GM12878 (cell line): Measurements from ENCODE around the gene ISG20L2. TPM values are rescaled to one million over a fixed set of nuclear protein-coding genes. Genes with fewer than 3 reads are reported as not detected.

ENCODE experiments used
- ATAC-seq: fragments of 200-7000 bp; cut with Tn5 transposase; 3 replicates; pipeline ENCODE4 v1.9.1; 2020; ENCODE audit warnings: mild to moderate bottlenecking, moderate library complexity
- BruUV-seq: library from RNA; stranded (reverse); fragments of 400-500 nt; replicated peaks from 2 replicates; lab custom pipeline; 2021; lab: Mats Ljungman, UMichigan
- CTCF ChIA-PET: fragments of 300-600 bp; sonication (Branson Sonifier 250); formaldehyde crosslinking; extraction: SDS; loops from one replicate; lab custom pipeline; 2021; ENCODE audit warnings: inconsistent platforms; lab: Yijun Ruan, JAX
- POLR2A ChIA-PET: fragments of 350-600 bp; formaldehyde crosslinking; extraction: SDS; loops from one replicate; lab custom pipeline; 2021; ENCODE audit warnings: inconsistent platforms; lab: Charles Lee
- RAD21 ChIA-PET: fragments of 300-600 bp; sonication (Branson Sonifier 250); formaldehyde crosslinking; loops from one replicate; lab custom pipeline; 2023; ENCODE audit warnings: antibody characterized with exemption; ENCODE audit not compliant: unreplicated experiment; lab: Charles Lee
- SMC1A ChIA-PET: fragments of 300-600 bp; sonication (Branson Sonifier 250); formaldehyde crosslinking; loops from one replicate; lab custom pipeline; 2023; ENCODE audit not compliant: unreplicated experiment, uncharacterized antibody; lab: Charles Lee
- DNase-seq: peaks from one replicate; pipeline ENCODE4 v3.0.0-alpha.2; 2011; ENCODE audit warnings: low read depth, low spot score
- FAIRE-seq: peaks from 3 replicates; lab custom pipeline; 2011; peaks lifted over from hg19 to GRCh38; lab: Jason Lieb, UNC
- H2AFZ ChIP-seq: 2 replicates; pipeline ENCODE4 v1.6.0; 2011; ENCODE audit warnings: low read depth, low read length, control low read depth; ENCODE audit not compliant: control insufficient read depth
- H3K27ac ChIP-seq: 2 replicates; pipeline ENCODE4 v1.5.1; 2011; ENCODE audit warnings: control low read depth; ENCODE audit not compliant: control insufficient read depth, insufficient read depth
- H3K27me3 ChIP-seq, 2 experiments: replicated peaks in 1 of 2; 2 replicates each; pipeline versions ENCODE4 v1.6.0 to v1.6.1; 2011; ENCODE audit warnings: low read length in 1 of 2; ENCODE audit not compliant: control insufficient read depth in 2 of 2, insufficient read depth in 2 of 2
- H3K36me3 ChIP-seq, 2 experiments: 2 replicates each; pipeline ENCODE4 v1.5.1; 2011; ENCODE audit warnings: low read length in 1 of 2; ENCODE audit not compliant: control insufficient read depth in 2 of 2, insufficient read depth in 2 of 2
- H3K4me1 ChIP-seq: 2 replicates; pipeline ENCODE4 v1.6.1; 2011; ENCODE audit warnings: mild to moderate bottlenecking, low read length, moderate library complexity, mixed read lengths; ENCODE audit not compliant: control insufficient read depth, insufficient read depth
- H3K4me2 ChIP-seq: 2 replicates; pipeline ENCODE4 v1.6.0; 2011; ENCODE audit warnings: control low read depth; ENCODE audit not compliant: control insufficient read depth, insufficient read depth
- H3K4me3 ChIP-seq: fragments of 200-600 bp; sonication (generic); 2 replicates; pipeline ENCODE4 v1.5.1; 2016
- H3K79me2 ChIP-seq: 2 replicates; pipeline ENCODE4 v1.6.0; 2011; ENCODE audit warnings: low read length; ENCODE audit not compliant: control insufficient read depth, insufficient read depth
- H3K9ac ChIP-seq: 2 replicates; pipeline ENCODE4 v1.8.0; 2011; ENCODE audit warnings: low read length, control low read depth, mixed read lengths; ENCODE audit not compliant: control insufficient read depth, insufficient read depth
- H3K9me3 ChIP-seq: replicated peaks from 3 replicates; pipeline ENCODE4 v1.5.1; 2011; ENCODE audit warnings: mild to moderate bottlenecking, low read length; ENCODE audit not compliant: control insufficient read depth, insufficient read depth
- H4K20me1 ChIP-seq: 2 replicates; pipeline ENCODE4 v1.6.0; 2011; ENCODE audit not compliant: control insufficient read depth, insufficient read depth
- ASH2L ChIP-seq: fragments of 300-600, 200-600 bp; sonication (generic); IDR thresholded peaks from 2 replicates; pipeline ENCODE4 v1.6.1; 2017; ENCODE audit warnings: low read depth, mild to moderate bottlenecking, borderline replicate concordance
- BMI1 ChIP-seq: fragments of 450-650 bp; IDR thresholded peaks from 2 replicates; pipeline ENCODE4 v1.6.1; 2016; ENCODE audit warnings: mild to moderate bottlenecking, moderate library complexity, borderline replicate concordance
- FOXK2 ChIP-seq: fragments of 450-650 bp; IDR thresholded peaks from 2 replicates; pipeline ENCODE4 v1.6.1; 2017; ENCODE audit warnings: mild to moderate bottlenecking, moderate library complexity
- HDAC6 ChIP-seq: fragments of 200-600 bp; sonication (generic); IDR thresholded peaks from one replicate; pipeline ENCODE4 v1.8.0; 2017; ENCODE audit warnings: antibody characterized with exemption; ENCODE audit not compliant: unreplicated experiment
- MYC ChIP-seq: IDR thresholded peaks from 2 replicates; pipeline ENCODE4 v1.6.1; 2011; ENCODE audit warnings: mild to moderate bottlenecking, low read length, moderate library complexity, inconsistent platforms; ENCODE audit not compliant: insufficient read depth, insufficient replicate concordance, insufficient read length, severe bottlenecking
- RAD21 ChIP-seq: IDR thresholded peaks from 2 replicates; pipeline ENCODE4 v1.6.1; 2011; ENCODE audit warnings: mild to moderate bottlenecking, low read depth, low read length, moderate library complexity; ENCODE audit not compliant: insufficient read depth
- RFX5 ChIP-seq: IDR thresholded peaks from 2 replicates; pipeline ENCODE4 v1.6.1; 2011; ENCODE audit warnings: low read depth, low read length, improper control_type of control experiment
- SPI1 ChIP-seq: IDR thresholded peaks from 2 replicates; pipeline ENCODE4 v1.6.1; 2011; ENCODE audit warnings: low read depth, mild to moderate bottlenecking, low read length, moderate library complexity, borderline replicate concordance; ENCODE audit not compliant: insufficient read depth
- TBL1XR1 ChIP-seq: IDR thresholded peaks from 2 replicates; pipeline ENCODE4 v1.6.1; 2012; ENCODE audit warnings: low read depth, low read length, improper control_type of control experiment
- ZBED1 ChIP-seq: IDR thresholded peaks from 2 replicates; pipeline ENCODE4 v1.6.1; 2016; ENCODE audit warnings: borderline replicate concordance
- ZSCAN29 ChIP-seq: fragments of 450-650 bp; IDR thresholded peaks from 2 replicates; pipeline ENCODE4 v1.6.1; 2017; ENCODE audit warnings: mild to moderate bottlenecking, moderate library complexity
- WGBS: methylation state at CpG from one replicate; pipeline ENCODE4 v1.1.6; 2016; ENCODE audit warnings: low lambda C conversion rate; ENCODE audit not compliant: insufficient replicate concordance, insufficient coverage; ENCODE audit errors: missing lambda C conversion rate; 5-methylcytosine and 5-hydroxymethylcytosine counted together
- in situ Hi-C: fragments of 300-500 bp; cut with MboI; formaldehyde crosslinking; loops from 9 replicates; pipeline ENCODE4 v1.14.3; 2018; ENCODE audit warnings: mixed read lengths
- intact Hi-C: fragments of 100-400 bp; cut with micrococcal nuclease; formaldehyde crosslinking; loops from one replicate; pipeline ENCODE4 v1.14.2; 2022; ENCODE audit not compliant: unreplicated experiment
- polyA plus RNA-seq, 11 experiments: library from polyadenylated mRNA; depleted of rRNA in 4 of 11; unstranded in 6 of 11; stranded (reverse) in 5 of 11; fragments of >200 nt; fragmentation: Nextera tagmentation in 4 of 11; fragmentation: Illumina TruSeq in 1 of 11; extraction: Ambion mirVana in 4 of 11; extraction: Trizol in 1 of 11; gene quantifications; 1 replicate in 1 of 11; 2 replicates in 10 of 11; pipeline versions ENCODE4 v1.2.1 to v1.2.3, GENCODE V29; 2011 to 2016; ENCODE audit warnings: inconsistent platforms in 2 of 11, missing spikeins in 2 of 11, low read depth in 1 of 11
- total RNA-seq, 4 experiments: library from RNA; depleted of rRNA in 3 of 4; stranded (reverse); fragments of >200 nt in 3 of 4; fragmentation: Illumina TruSeq in 1 of 4; extraction: Trizol in 1 of 4; gene quantifications; 2 replicates each; pipeline versions ENCODE4 v1.2.1 to v1.2.3, GENCODE V29; 2013 to 2021
- TF ChIP-seq, protein P1 (sequence below): fragments of 450-650 bp; IDR thresholded peaks from 2 replicates; pipeline ENCODE4 v1.6.1; 2017; ENCODE audit warnings: mild to moderate bottlenecking, moderate library complexity
- TF ChIP-seq, protein P2 (sequence below): IDR thresholded peaks from 2 replicates; pipeline ENCODE4 v1.6.1; 2011; ENCODE audit warnings: low read depth, low read length, improper control_type of control experiment, borderline replicate concordance
- TF ChIP-seq, protein P3 (sequence below): IDR thresholded peaks from 2 replicates; pipeline ENCODE4 v1.6.1; 2012; ENCODE audit warnings: low read depth, low read length, improper control_type of control experiment

The ISG20L2 gene
- total and polyA plus RNA-seq, 10 of the 15 experiments (the other 5 are each of a cell fraction or from before 2014, with no cell fraction given) = 16.4 to 111 (median 48.0) TPM

DNA sequence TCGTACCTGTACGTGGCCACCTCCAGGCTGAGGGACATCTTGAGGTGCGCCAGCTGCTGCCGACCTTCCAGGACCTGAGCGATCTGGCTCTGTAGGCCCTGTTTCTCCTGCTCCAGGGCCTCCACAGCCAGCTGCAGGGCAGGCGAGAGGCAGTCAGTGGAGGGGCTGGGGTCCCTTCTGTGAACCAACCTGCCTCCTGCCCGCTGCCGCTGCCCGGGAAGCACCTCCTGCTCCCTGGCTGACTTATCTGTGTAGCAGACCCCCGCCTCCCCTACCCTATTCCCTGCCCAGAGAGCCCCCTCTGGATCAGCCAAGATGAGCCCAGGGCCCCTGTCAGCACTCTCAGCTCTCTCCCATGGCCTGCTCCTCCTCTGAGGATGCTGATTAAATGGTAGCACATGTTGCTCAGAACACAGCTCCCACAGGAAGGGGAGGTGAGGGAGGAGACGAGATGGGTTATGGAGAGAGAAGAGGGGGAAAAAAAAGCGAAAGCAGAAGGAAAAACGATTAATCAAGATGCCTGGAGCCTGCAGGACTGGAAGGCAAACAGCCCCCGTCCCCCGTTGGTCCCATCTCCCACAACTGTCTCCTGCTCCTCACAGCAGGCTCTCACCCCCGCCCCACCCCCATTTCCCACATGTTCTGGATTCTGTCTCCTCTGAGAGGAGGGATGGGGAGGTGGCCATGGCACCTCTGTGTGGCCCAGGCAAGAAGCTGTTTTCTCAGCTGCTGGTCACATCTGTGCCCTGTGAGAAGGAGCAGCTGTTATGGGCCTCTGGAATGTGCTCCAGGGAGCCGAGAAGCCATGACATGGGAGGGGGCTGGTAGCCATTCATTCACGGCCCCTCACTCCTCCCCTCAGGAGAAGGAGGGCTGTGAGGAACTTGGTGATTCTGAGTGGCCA lies 53.1 kb downstream of the ISG20L2 start:
- in situ Hi-C loops = no loop called here
- intact Hi-C loops = no loop called here
- Histone ChIP-seq H3K9ac (no peak overlapping the region), H4K20me1 (no peaks in the 10 kb centered on the region), H3K4me2 (no peak overlapping the region), H3K27me3 (peaks cover 16 to 21% of the 10 kb centered on the region in 2 experiments), H3K27ac (no peak overlapping the region), H3K4me1 (peaks cover 9% of the 10 kb centered on the region), H3K9me3 (no peaks in the 10 kb centered on the region), H3K36me3 (no peaks in the 10 kb centered on the region), H3K79me2 (no peaks in the 10 kb centered on the region), H2AFZ (no peak overlapping the region), H3K4me3 (no peak overlapping the region)
- DNase-seq (no peak), ATAC-seq (no peak), FAIRE-seq (no peak)
- ChIA-PET CTCF (interaction anchor here (1.1 to 12.9 kb wide), 7 partner anchors 11 to 52 kb away, joined by 3 to 192 read pairs (median 5); no protein-coding TSS in a partner anchor), POLR2A (interaction anchor here (0.7 to 1.4 kb wide), 2 partner anchors 14 to 16 kb away, joined by 3 to 4 read pairs; no protein-coding TSS in a partner anchor), SMC1A (interaction anchor here (1.3 to 4.0 kb wide), 2 partner anchors 16 to 49 kb away, joined by 3 to 33 read pairs; no protein-coding TSS in a partner anchor), RAD21 (interaction anchor here (1.1 to 5.8 kb wide), 3 partner anchors 14 to 50 kb away, joined by 3 to 58 read pairs (median 9); no protein-coding TSS in a partner anchor)
- TF ChIP-seq, protein P1, sequence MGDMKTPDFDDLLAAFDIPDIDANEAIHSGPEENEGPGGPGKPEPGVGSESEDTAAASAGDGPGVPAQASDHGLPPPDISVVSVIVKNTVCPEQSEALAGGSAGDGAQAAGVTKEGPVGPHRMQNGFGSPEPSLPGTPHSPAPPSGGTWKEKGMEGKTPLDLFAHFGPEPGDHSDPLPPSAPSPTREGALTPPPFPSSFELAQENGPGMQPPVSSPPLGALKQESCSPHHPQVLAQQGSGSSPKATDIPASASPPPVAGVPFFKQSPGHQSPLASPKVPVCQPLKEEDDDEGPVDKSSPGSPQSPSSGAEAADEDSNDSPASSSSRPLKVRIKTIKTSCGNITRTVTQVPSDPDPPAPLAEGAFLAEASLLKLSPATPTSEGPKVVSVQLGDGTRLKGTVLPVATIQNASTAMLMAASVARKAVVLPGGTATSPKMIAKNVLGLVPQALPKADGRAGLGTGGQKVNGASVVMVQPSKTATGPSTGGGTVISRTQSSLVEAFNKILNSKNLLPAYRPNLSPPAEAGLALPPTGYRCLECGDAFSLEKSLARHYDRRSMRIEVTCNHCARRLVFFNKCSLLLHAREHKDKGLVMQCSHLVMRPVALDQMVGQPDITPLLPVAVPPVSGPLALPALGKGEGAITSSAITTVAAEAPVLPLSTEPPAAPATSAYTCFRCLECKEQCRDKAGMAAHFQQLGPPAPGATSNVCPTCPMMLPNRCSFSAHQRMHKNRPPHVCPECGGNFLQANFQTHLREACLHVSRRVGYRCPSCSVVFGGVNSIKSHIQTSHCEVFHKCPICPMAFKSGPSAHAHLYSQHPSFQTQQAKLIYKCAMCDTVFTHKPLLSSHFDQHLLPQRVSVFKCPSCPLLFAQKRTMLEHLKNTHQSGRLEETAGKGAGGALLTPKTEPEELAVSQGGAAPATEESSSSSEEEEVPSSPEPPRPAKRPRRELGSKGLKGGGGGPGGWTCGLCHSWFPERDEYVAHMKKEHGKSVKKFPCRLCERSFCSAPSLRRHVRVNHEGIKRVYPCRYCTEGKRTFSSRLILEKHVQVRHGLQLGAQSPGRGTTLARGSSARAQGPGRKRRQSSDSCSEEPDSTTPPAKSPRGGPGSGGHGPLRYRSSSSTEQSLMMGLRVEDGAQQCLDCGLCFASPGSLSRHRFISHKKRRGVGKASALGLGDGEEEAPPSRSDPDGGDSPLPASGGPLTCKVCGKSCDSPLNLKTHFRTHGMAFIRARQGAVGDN = no peak
- TF ChIP-seq MYC (no peak), FOXK2 (no peak), ASH2L (no peak), TBL1XR1 (no peak), ZSCAN29 (no peak), HDAC6 (no peak), RAD21 (no peak), BMI1 (no peak), SPI1 (no peak), ZBED1 (no peak), RFX5 (no peak)
- TF ChIP-seq, protein P2, sequence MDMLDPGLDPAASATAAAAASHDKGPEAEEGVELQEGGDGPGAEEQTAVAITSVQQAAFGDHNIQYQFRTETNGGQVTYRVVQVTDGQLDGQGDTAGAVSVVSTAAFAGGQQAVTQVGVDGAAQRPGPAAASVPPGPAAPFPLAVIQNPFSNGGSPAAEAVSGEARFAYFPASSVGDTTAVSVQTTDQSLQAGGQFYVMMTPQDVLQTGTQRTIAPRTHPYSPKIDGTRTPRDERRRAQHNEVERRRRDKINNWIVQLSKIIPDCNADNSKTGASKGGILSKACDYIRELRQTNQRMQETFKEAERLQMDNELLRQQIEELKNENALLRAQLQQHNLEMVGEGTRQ = no peak
- TF ChIP-seq, protein P3, sequence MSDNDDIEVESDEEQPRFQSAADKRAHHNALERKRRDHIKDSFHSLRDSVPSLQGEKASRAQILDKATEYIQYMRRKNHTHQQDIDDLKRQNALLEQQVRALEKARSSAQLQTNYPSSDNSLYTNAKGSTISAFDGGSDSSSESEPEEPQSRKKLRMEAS = no peak
- 32% methylated on average over 18 of the region's 18 CpGs for WGBS
- no TSS peak for BruUV-seq
